Neural crest cell (in vitro differentiated cells): ENCODE measurements around the gene CRYBB1. TPM values are rescaled to one million over a fixed set of nuclear protein-coding genes. Genes with fewer than 3 reads are reported as not detected.
A peak's percentile ranks its signal among the peaks of the same experiment; 100 is the strongest.

Source experiments
- DNase-seq: peaks from one replicate; pipeline ENCODE4 v3.0.0; 2021; ENCODE audit warnings: low read depth, mixed read lengths, low spot score
- H3K27ac Mint-ChIP-seq: one replicate; pipeline ENCODE4 v1.8.0; 2021; ENCODE audit warnings: mild to moderate bottlenecking, mixed read lengths; ENCODE audit not compliant: unreplicated experiment
- H3K27me3 Mint-ChIP-seq: 2 replicates; pipeline ENCODE4 v1.8.0; 2021; ENCODE audit warnings: low read depth, mild to moderate bottlenecking, mixed read lengths
- H3K36me3 Mint-ChIP-seq: 2 replicates; pipeline ENCODE4 v1.8.0; 2021; ENCODE audit warnings: low read depth, mild to moderate bottlenecking, mixed read lengths
- H3K4me1 Mint-ChIP-seq: 2 replicates; pipeline ENCODE4 v1.8.0; 2021; ENCODE audit warnings: mixed read lengths
- H3K4me3 Mint-ChIP-seq: one replicate; pipeline ENCODE4 v1.8.0; 2021; ENCODE audit warnings: mild to moderate bottlenecking, mixed read lengths
- H3K9me3 Mint-ChIP-seq: 2 replicates; pipeline ENCODE4 v1.8.0; 2021; ENCODE audit warnings: mixed read lengths
- CTCF ChIP-seq: fragments of 200-600 bp; sonication (generic); conservative IDR thresholded peaks from 2 replicates; pipeline ENCODE4 v1.5.0; 2021; ENCODE audit warnings: antibody characterized with exemption, mild to moderate bottlenecking
- total RNA-seq: library from RNA; stranded (reverse); gene quantifications from 2 replicates; pipeline ENCODE4 v1.2.1, GENCODE V29; 2021

Gene CRYBB1
- total RNA-seq, 1 donor from 2014 or later: not detected

GRCh38 chr22:26586556-26587325 is 31.1 kb downstream of the CRYBB1 start:
- peak overlapping the region; percentile 54 for H3K4me3 Mint-ChIP-seq
- H3K4me1 Mint-ChIP-seq: no peaks in the 10 kb centered on the region
- no peak for DNase-seq
- H3K9me3 Mint-ChIP-seq: no peaks in the 10 kb centered on the region
- H3K27me3 Mint-ChIP-seq: peaks cover 5% of the 10 kb centered on the region
- no peak overlapping the region for H3K27ac Mint-ChIP-seq
- H3K36me3 Mint-ChIP-seq: no peaks in the 10 kb centered on the region
- no peak for TF ChIP-seq CTCF

GRCh38 chr22:26585104-26585790 is 32.6 kb downstream of the CRYBB1 start:
- Mint-ChIP-seq H3K27me3 (peaks cover 1% of the 10 kb centered on the region), H3K9me3 (no peaks in the 10 kb centered on the region), H3K4me1 (peaks cover 6% of the 10 kb centered on the region), H3K4me3 (peak overlapping the region; percentile 11), H3K36me3 (no peaks in the 10 kb centered on the region), H3K27ac (no peak overlapping the region)
- DNase-seq: no peak
- TF ChIP-seq CTCF: no peak

GRCh38 chr22:26584010-26584409 is 33.8 kb downstream of the CRYBB1 start:
- Mint-ChIP-seq H3K36me3 (no peaks in the 10 kb centered on the region), H3K4me3 (no peak overlapping the region), H3K4me1 (peaks cover 6% of the 10 kb centered on the region), H3K27ac (no peak overlapping the region), H3K9me3 (no peaks in the 10 kb centered on the region), H3K27me3 (no peaks in the 10 kb centered on the region)
- no peak for DNase-seq
- TF ChIP-seq CTCF: no peak

DNA sequence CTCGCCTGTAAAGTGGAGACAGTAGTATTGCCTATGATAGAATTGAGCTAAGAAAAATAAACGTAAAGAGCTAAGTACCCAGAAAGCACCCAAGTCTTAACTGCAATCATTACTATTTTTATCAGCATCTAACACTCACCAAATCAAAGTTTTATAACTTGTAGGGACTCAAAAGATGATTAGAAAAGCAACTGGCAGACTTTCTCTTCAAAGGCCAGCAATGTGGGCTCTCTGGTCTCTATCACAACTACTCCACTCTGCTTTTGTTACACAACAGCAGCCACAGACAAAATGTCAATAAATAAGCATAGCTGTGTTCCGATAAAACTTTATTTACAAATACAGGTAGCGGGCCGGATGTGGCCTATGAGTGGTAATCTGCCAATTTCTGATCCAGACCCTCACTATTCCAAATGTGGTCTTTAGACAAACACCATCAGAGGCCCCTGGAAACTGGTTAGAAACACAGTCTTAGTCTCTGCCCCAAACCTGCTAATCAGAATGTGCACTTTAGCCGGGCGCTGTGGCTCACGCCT is 36.1 kb downstream of the CRYBB1 start:
- no peak for TF ChIP-seq CTCF
- no peak for DNase-seq
- H3K9me3 Mint-ChIP-seq: no peaks in the 10 kb centered on the region
- H3K27ac Mint-ChIP-seq: no peak overlapping the region
- H3K4me3 Mint-ChIP-seq: no peak overlapping the region
- H3K4me1 Mint-ChIP-seq: peaks cover 6% of the 10 kb centered on the region
- H3K36me3 Mint-ChIP-seq: no peaks in the 10 kb centered on the region
- no peaks in the 10 kb centered on the region for H3K27me3 Mint-ChIP-seq

- DNase-seq: no peak
- no peaks in the 10 kb centered on the region for H3K27me3 Mint-ChIP-seq
- H3K4me1 Mint-ChIP-seq: peaks cover 10% of the 10 kb centered on the region
Observed at GRCh38 chr22:26581026-26581425, 36.8 kb downstream of the CRYBB1 start.

More at GRCh38 chr22:26581026-26581425, 36.8 kb downstream of the CRYBB1 start:
- Mint-ChIP-seq H3K9me3 (no peaks in the 10 kb centered on the region), H3K36me3 (no peaks in the 10 kb centered on the region), H3K27ac (no peak overlapping the region), H3K4me3 (no peak overlapping the region)
- no peak for TF ChIP-seq CTCF
